HepG2 (cell line): ENCODE data around the gene PDIK1L. TPM values are rescaled to one million over a fixed set of nuclear protein-coding genes. Genes with fewer than 3 reads are reported as not detected.

Experiments used
- NR2C2 ChIP-seq: sonication (generic); formaldehyde crosslinking; IDR thresholded peaks from 2 replicates; pipeline ENCODE4 v1.4.0; 2020; ENCODE audit warnings: missing genetic modification reagents, mild to moderate bottlenecking, moderate library complexity, borderline replicate concordance
- PAWR ChIP-seq: sonication (generic); formaldehyde crosslinking; IDR thresholded peaks from 2 replicates; pipeline ENCODE4 v1.4.0; 2020; ENCODE audit warnings: missing genetic modification reagents, mild to moderate bottlenecking, borderline replicate concordance
- SMAD9 ChIP-seq: sonication (generic); formaldehyde crosslinking; IDR thresholded peaks from 2 replicates; pipeline ENCODE4 v1.5.1; 2020; ENCODE audit warnings: mild to moderate bottlenecking, missing genetic modification reagents
- STAT5B ChIP-seq: sonication (generic); formaldehyde crosslinking; IDR thresholded peaks from 2 replicates; pipeline ENCODE4 v1.4.0; 2020; ENCODE audit warnings: missing genetic modification reagents
- ZMAT3 ChIP-seq: sonication (generic); formaldehyde crosslinking; conservative IDR thresholded peaks from 2 replicates; pipeline ENCODE4 v1.7.0; 2021; ENCODE audit warnings: missing genetic modification reagents
- ZNF333 ChIP-seq: sonication (generic); formaldehyde crosslinking; IDR thresholded peaks from 2 replicates; pipeline ENCODE4 v1.4.0; 2020; ENCODE audit warnings: mild to moderate bottlenecking, missing genetic modification reagents, borderline replicate concordance
- polyA plus RNA-seq, 8 experiments: library from polyadenylated mRNA; depleted of rRNA in 3 of 8; stranded (reverse) in 7 of 8; unstranded in 1 of 8; fragments of >200 nt; fragmentation: Illumina TruSeq in 4 of 8; extraction: Trizol in 4 of 8; gene quantifications; 2 replicates each; pipeline versions ENCODE4 v1.2.1 to v1.2.3, GENCODE V29; 2011 to 2016; ENCODE audit warnings: low read depth in 4 of 8, missing spikeins in 1 of 8, mixed read lengths in 1 of 8; ENCODE audit not compliant: insufficient read depth in 1 of 8
- total RNA-seq, 5 experiments: library from RNA; depleted of rRNA; stranded (reverse); fragments of >200 nt; fragmentation: Illumina TruSeq; extraction: Trizol; gene quantifications; 2 replicates each; pipeline ENCODE4 v1.2.3, GENCODE V29; 2016; ENCODE audit warnings: low read depth in 1 of 5
- TF ChIP-seq, protein P1 (sequence below): sonication (generic); formaldehyde crosslinking; IDR thresholded peaks from 2 replicates; pipeline ENCODE4 v1.4.0; 2020; ENCODE audit warnings: missing genetic modification reagents
- TF ChIP-seq, protein P2 (sequence below): sonication (generic); formaldehyde crosslinking; IDR thresholded peaks from 2 replicates; pipeline ENCODE4 v1.5.0; 2020; ENCODE audit warnings: missing genetic modification reagents, mild to moderate bottlenecking, borderline replicate concordance
- TF ChIP-seq, protein P3 (sequence below): sonication (generic); formaldehyde crosslinking; conservative IDR thresholded peaks from 2 replicates; pipeline ENCODE4 v1.4.0; 2020; ENCODE audit warnings: mild to moderate bottlenecking, missing genetic modification reagents, moderate library complexity

Gene PDIK1L
- total and polyA plus RNA-seq, 2 of the 13 experiments (the other 11 are each of a cell fraction or from before 2014, with no cell fraction given): 1.9 to 4.6 TPM

DNA sequence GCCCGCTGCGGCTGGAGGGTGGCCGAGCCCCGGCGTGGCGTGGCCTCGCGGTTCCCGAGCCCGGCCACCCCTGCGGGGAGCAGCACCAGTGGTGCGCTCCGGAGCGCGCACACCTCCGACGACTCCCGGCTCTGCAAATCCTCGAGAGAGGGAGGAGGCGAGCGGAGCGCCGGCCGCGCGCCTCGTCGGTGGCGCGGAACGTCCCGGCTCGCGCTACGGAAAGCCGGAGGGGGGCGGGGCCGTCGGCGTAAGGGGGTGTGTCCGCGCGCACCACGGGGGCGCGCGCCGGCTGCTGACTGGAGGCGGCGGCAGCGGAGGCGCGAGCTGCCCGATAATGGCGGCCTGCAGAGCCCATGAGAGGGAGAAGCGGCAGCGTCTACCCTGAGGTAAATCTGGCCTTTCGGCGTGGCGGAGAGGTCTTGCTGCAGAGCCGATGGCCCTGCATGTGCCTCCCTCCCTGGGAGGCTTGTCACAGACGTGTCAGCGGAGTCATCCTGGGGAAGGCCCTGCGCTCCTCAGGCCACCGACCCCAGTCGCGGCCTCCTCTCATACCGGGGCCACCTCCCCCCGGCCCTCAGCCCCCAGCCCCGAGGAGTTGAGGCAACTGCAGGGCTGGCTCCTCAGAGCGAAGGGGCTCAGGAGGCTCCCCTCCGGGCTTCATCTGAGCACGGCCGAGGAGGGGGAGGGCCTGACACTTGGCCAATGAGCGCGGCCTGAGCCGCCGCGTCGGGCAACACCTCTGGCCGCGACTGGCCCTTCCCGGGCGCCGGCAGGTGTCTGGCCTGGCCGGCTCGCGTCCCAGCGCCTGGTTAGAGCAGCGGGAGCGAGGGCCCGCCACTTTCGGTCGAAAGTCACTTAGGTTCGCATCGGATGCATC lies at the start of gene PDIK1L (continued):
- TF ChIP-seq ZNF333 (peak; percentile 17; the same call in 1 of the 2 replicates), SMAD9 (CRISPR knock-in tag) (0 out of 2 replicates have a peak, but pooled peaks have one; percentile 42), PAWR (CRISPR knock-in tag) (no peak), ZMAT3 (CRISPR knock-in tag) (peak; percentile 41), NR2C2 (CRISPR knock-in tag) (0 out of 2 replicates have a peak, but pooled peaks have one; percentile 1), STAT5B (CRISPR knock-in tag) (no peak)
- TF ChIP-seq, protein P1, sequence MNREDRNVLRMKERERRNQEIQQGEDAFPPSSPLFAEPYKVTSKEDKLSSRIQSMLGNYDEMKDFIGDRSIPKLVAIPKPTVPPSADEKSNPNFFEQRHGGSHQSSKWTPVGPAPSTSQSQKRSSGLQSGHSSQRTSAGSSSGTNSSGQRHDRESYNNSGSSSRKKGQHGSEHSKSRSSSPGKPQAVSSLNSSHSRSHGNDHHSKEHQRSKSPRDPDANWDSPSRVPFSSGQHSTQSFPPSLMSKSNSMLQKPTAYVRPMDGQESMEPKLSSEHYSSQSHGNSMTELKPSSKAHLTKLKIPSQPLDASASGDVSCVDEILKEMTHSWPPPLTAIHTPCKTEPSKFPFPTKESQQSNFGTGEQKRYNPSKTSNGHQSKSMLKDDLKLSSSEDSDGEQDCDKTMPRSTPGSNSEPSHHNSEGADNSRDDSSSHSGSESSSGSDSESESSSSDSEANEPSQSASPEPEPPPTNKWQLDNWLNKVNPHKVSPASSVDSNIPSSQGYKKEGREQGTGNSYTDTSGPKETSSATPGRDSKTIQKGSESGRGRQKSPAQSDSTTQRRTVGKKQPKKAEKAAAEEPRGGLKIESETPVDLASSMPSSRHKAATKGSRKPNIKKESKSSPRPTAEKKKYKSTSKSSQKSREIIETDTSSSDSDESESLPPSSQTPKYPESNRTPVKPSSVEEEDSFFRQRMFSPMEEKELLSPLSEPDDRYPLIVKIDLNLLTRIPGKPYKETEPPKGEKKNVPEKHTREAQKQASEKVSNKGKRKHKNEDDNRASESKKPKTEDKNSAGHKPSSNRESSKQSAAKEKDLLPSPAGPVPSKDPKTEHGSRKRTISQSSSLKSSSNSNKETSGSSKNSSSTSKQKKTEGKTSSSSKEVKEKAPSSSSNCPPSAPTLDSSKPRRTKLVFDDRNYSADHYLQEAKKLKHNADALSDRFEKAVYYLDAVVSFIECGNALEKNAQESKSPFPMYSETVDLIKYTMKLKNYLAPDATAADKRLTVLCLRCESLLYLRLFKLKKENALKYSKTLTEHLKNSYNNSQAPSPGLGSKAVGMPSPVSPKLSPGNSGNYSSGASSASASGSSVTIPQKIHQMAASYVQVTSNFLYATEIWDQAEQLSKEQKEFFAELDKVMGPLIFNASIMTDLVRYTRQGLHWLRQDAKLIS (CRISPR knock-in tag): no peak
- TF ChIP-seq, protein P2, sequence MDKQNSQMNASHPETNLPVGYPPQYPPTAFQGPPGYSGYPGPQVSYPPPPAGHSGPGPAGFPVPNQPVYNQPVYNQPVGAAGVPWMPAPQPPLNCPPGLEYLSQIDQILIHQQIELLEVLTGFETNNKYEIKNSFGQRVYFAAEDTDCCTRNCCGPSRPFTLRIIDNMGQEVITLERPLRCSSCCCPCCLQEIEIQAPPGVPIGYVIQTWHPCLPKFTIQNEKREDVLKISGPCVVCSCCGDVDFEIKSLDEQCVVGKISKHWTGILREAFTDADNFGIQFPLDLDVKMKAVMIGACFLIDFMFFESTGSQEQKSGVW: no peak
- TF ChIP-seq, protein P3, sequence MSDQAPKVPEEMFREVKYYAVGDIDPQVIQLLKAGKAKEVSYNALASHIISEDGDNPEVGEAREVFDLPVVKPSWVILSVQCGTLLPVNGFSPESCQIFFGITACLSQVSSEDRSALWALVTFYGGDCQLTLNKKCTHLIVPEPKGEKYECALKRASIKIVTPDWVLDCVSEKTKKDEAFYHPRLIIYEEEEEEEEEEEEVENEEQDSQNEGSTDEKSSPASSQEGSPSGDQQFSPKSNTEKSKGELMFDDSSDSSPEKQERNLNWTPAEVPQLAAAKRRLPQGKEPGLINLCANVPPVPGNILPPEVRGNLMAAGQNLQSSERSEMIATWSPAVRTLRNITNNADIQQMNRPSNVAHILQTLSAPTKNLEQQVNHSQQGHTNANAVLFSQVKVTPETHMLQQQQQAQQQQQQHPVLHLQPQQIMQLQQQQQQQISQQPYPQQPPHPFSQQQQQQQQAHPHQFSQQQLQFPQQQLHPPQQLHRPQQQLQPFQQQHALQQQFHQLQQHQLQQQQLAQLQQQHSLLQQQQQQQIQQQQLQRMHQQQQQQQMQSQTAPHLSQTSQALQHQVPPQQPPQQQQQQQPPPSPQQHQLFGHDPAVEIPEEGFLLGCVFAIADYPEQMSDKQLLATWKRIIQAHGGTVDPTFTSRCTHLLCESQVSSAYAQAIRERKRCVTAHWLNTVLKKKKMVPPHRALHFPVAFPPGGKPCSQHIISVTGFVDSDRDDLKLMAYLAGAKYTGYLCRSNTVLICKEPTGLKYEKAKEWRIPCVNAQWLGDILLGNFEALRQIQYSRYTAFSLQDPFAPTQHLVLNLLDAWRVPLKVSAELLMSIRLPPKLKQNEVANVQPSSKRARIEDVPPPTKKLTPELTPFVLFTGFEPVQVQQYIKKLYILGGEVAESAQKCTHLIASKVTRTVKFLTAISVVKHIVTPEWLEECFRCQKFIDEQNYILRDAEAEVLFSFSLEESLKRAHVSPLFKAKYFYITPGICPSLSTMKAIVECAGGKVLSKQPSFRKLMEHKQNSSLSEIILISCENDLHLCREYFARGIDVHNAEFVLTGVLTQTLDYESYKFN: peak; percentile 27; the same call in 1 of the 2 replicates
